GM12878 (cell line): ENCODE measurements around the gene IFT122. TPM values are rescaled to one million over a fixed set of nuclear protein-coding genes. Genes with fewer than 3 reads are reported as not detected.

ENCODE experiments used
- ATAC-seq: fragments of 200-7000 bp; cut with Tn5 transposase; 3 replicates; pipeline ENCODE4 v1.9.1; 2020; ENCODE audit warnings: mild to moderate bottlenecking, moderate library complexity
- BruUV-seq: library from RNA; stranded (reverse); fragments of 400-500 nt; replicated peaks from 2 replicates; lab custom pipeline; 2021; lab: Mats Ljungman, UMichigan
- CTCF ChIA-PET: fragments of 300-600 bp; sonication (Branson Sonifier 250); formaldehyde crosslinking; extraction: SDS; loops from one replicate; lab custom pipeline; 2021; ENCODE audit warnings: inconsistent platforms; lab: Yijun Ruan, JAX
- POLR2A ChIA-PET: fragments of 350-600 bp; formaldehyde crosslinking; extraction: SDS; loops from one replicate; lab custom pipeline; 2021; ENCODE audit warnings: inconsistent platforms; lab: Charles Lee
- RAD21 ChIA-PET: fragments of 300-600 bp; sonication (Branson Sonifier 250); formaldehyde crosslinking; loops from one replicate; lab custom pipeline; 2023; ENCODE audit warnings: antibody characterized with exemption; ENCODE audit not compliant: unreplicated experiment; lab: Charles Lee
- SMC1A ChIA-PET: fragments of 300-600 bp; sonication (Branson Sonifier 250); formaldehyde crosslinking; loops from one replicate; lab custom pipeline; 2023; ENCODE audit not compliant: unreplicated experiment, uncharacterized antibody; lab: Charles Lee
- DNase-seq: peaks from one replicate; pipeline ENCODE4 v3.0.0-alpha.2; 2011; ENCODE audit warnings: low read depth, low spot score
- FAIRE-seq: peaks from 3 replicates; lab custom pipeline; 2011; peaks lifted over from hg19 to GRCh38; lab: Jason Lieb, UNC
- H2AFZ ChIP-seq: 2 replicates; pipeline ENCODE4 v1.6.0; 2011; ENCODE audit warnings: low read depth, low read length, control low read depth; ENCODE audit not compliant: control insufficient read depth
- H3K27ac ChIP-seq: 2 replicates; pipeline ENCODE4 v1.5.1; 2011; ENCODE audit warnings: control low read depth; ENCODE audit not compliant: control insufficient read depth, insufficient read depth
- H3K27me3 ChIP-seq, 2 experiments: replicated peaks in 1 of 2; 2 replicates each; pipeline versions ENCODE4 v1.6.0 to v1.6.1; 2011; ENCODE audit warnings: low read length in 1 of 2; ENCODE audit not compliant: control insufficient read depth in 2 of 2, insufficient read depth in 2 of 2
- H3K36me3 ChIP-seq, 2 experiments: 2 replicates each; pipeline ENCODE4 v1.5.1; 2011; ENCODE audit warnings: low read length in 1 of 2; ENCODE audit not compliant: control insufficient read depth in 2 of 2, insufficient read depth in 2 of 2
- H3K4me1 ChIP-seq: 2 replicates; pipeline ENCODE4 v1.6.1; 2011; ENCODE audit warnings: mild to moderate bottlenecking, low read length, moderate library complexity, mixed read lengths; ENCODE audit not compliant: control insufficient read depth, insufficient read depth
- H3K4me2 ChIP-seq: 2 replicates; pipeline ENCODE4 v1.6.0; 2011; ENCODE audit warnings: control low read depth; ENCODE audit not compliant: control insufficient read depth, insufficient read depth
- H3K4me3 ChIP-seq: fragments of 200-600 bp; sonication (generic); 2 replicates; pipeline ENCODE4 v1.5.1; 2016
- H3K79me2 ChIP-seq: 2 replicates; pipeline ENCODE4 v1.6.0; 2011; ENCODE audit warnings: low read length; ENCODE audit not compliant: control insufficient read depth, insufficient read depth
- H3K9ac ChIP-seq: 2 replicates; pipeline ENCODE4 v1.8.0; 2011; ENCODE audit warnings: low read length, control low read depth, mixed read lengths; ENCODE audit not compliant: control insufficient read depth, insufficient read depth
- H3K9me3 ChIP-seq: replicated peaks from 3 replicates; pipeline ENCODE4 v1.5.1; 2011; ENCODE audit warnings: mild to moderate bottlenecking, low read length; ENCODE audit not compliant: control insufficient read depth, insufficient read depth
- H4K20me1 ChIP-seq: 2 replicates; pipeline ENCODE4 v1.6.0; 2011; ENCODE audit not compliant: control insufficient read depth, insufficient read depth
- ATF2 ChIP-seq: IDR thresholded peaks from 2 replicates; pipeline ENCODE4 v1.6.1; 2012; ENCODE audit warnings: low read length, inconsistent platforms
- CBX5 ChIP-seq: sonication (generic); IDR thresholded peaks from 2 replicates; pipeline ENCODE4 v1.6.1; 2016; ENCODE audit warnings: low read depth, moderate library complexity, mild to moderate bottlenecking, inconsistent platforms
- DPF2 ChIP-seq: fragments of 450-650 bp; IDR thresholded peaks from 2 replicates; pipeline ENCODE4 v1.6.1; 2017; ENCODE audit warnings: mild to moderate bottlenecking
- HDAC2 ChIP-seq: fragments of 200-600 bp; sonication (generic); IDR thresholded peaks from 2 replicates; pipeline ENCODE4 v1.6.1; 2017
- NFXL1 ChIP-seq: fragments of 450-650 bp; IDR thresholded peaks from 2 replicates; pipeline ENCODE4 v1.6.1; 2017; ENCODE audit warnings: antibody characterized with exemption, mild to moderate bottlenecking, borderline replicate concordance
- NKRF ChIP-seq: fragments of 450-650 bp; conservative IDR thresholded peaks from 2 replicates; pipeline ENCODE4 v1.6.1; 2017; ENCODE audit warnings: mild to moderate bottlenecking, moderate library complexity
- PAX5 ChIP-seq: IDR thresholded peaks from 2 replicates; pipeline ENCODE4 v1.6.1; 2011; ENCODE audit warnings: low read depth, low read length, borderline replicate concordance
- PKNOX1 ChIP-seq: fragments of 450-650 bp; IDR thresholded peaks from 2 replicates; pipeline ENCODE4 v1.6.1; 2016; ENCODE audit warnings: mild to moderate bottlenecking
- RAD21 ChIP-seq: IDR thresholded peaks from 2 replicates; pipeline ENCODE4 v1.6.1; 2011; ENCODE audit warnings: mild to moderate bottlenecking, low read depth, low read length, moderate library complexity; ENCODE audit not compliant: insufficient read depth
- STAT1 ChIP-seq: fragments of 450-650 bp; conservative IDR thresholded peaks from 2 replicates; pipeline ENCODE4 v1.6.1; 2014; ENCODE audit warnings: antibody characterized with exemption, mild to moderate bottlenecking
- TCF12 ChIP-seq: IDR thresholded peaks from 2 replicates; pipeline ENCODE4 v1.6.1; 2011; ENCODE audit warnings: low read depth, mild to moderate bottlenecking, low read length
- USF1 ChIP-seq: IDR thresholded peaks from 2 replicates; pipeline ENCODE4 v1.6.1; 2011; ENCODE audit warnings: borderline replicate concordance, low read depth, mild to moderate bottlenecking, moderate library complexity, mixed read lengths, low read length; ENCODE audit not compliant: insufficient read depth; ENCODE audit errors: extremely low read length
- ZNF384 ChIP-seq: IDR thresholded peaks from 2 replicates; pipeline ENCODE4 v1.6.1; 2012; ENCODE audit warnings: low read depth, mild to moderate bottlenecking, low read length, improper control_type of control experiment, borderline replicate concordance
- ZNF687 ChIP-seq: fragments of 450-650 bp; IDR thresholded peaks from 2 replicates; pipeline ENCODE4 v1.6.1; 2017; ENCODE audit warnings: mild to moderate bottlenecking, moderate library complexity
- WGBS: methylation state at CpG from one replicate; pipeline ENCODE4 v1.1.6; 2016; ENCODE audit warnings: low lambda C conversion rate; ENCODE audit not compliant: insufficient replicate concordance, insufficient coverage; ENCODE audit errors: missing lambda C conversion rate; 5-methylcytosine and 5-hydroxymethylcytosine counted together
- in situ Hi-C: fragments of 300-500 bp; cut with MboI; formaldehyde crosslinking; loops from 9 replicates; pipeline ENCODE4 v1.14.3; 2018; ENCODE audit warnings: mixed read lengths
- intact Hi-C: fragments of 100-400 bp; cut with micrococcal nuclease; formaldehyde crosslinking; loops from one replicate; pipeline ENCODE4 v1.14.2; 2022; ENCODE audit not compliant: unreplicated experiment
- polyA plus RNA-seq, 11 experiments: library from polyadenylated mRNA; depleted of rRNA in 4 of 11; unstranded in 6 of 11; stranded (reverse) in 5 of 11; fragments of >200 nt; fragmentation: Nextera tagmentation in 4 of 11; fragmentation: Illumina TruSeq in 1 of 11; extraction: Ambion mirVana in 4 of 11; extraction: Trizol in 1 of 11; gene quantifications; 1 replicate in 1 of 11; 2 replicates in 10 of 11; pipeline versions ENCODE4 v1.2.1 to v1.2.3, GENCODE V29; 2011 to 2016; ENCODE audit warnings: inconsistent platforms in 2 of 11, missing spikeins in 2 of 11, low read depth in 1 of 11
- total RNA-seq, 4 experiments: library from RNA; depleted of rRNA in 3 of 4; stranded (reverse); fragments of >200 nt in 3 of 4; fragmentation: Illumina TruSeq in 1 of 4; extraction: Trizol in 1 of 4; gene quantifications; 2 replicates each; pipeline versions ENCODE4 v1.2.1 to v1.2.3, GENCODE V29; 2013 to 2021

Gene IFT122
- total and polyA plus RNA-seq, 10 of the 15 experiments (the other 5 are each of a cell fraction or from before 2014, with no cell fraction given): 1.8 to 19.2 (median 8.4) TPM

GRCh38 chr3:129441782-129442181 lies 1.8 kb downstream of the IFT122 start:
- Histone ChIP-seq H3K4me2 (peak overlapping the region; percentile 93; the same call in 1 of the 2 replicates), H3K4me3 (no peak overlapping the region), H2AFZ (peak overlapping the region; percentile 5; the same call in 1 of the 2 replicates), H3K79me2 (peaks cover 34% of the 10 kb centered on the region), H3K27ac (no peak overlapping the region), H3K9ac (no peak overlapping the region), H3K27me3 (no peaks in the 10 kb centered on the region), H3K36me3 (no peaks in the 10 kb centered on the region), H4K20me1 (no peaks in the 10 kb centered on the region), H3K4me1 (peaks cover 11% of the 10 kb centered on the region; the same call in 1 of the 2 replicates), H3K9me3 (no peaks in the 10 kb centered on the region)
- in situ Hi-C loops (no loop called here), intact Hi-C loops (loop anchor here (2.0 kb wide), 1 partner anchor 43 kb away; no protein-coding TSS in a partner anchor)
- ChIA-PET POLR2A (interaction anchor here (0.6 to 6.0 kb wide), 8 partner anchors 9 to 201 kb away, joined by 3 to 40 read pairs (median 4); partner anchors contain the start of gene EFCAB12), CTCF (interaction anchor here (0.9 to 5.5 kb wide), 6 partner anchors 13 to 59 kb away, joined by 3 to 43 read pairs (median 5); no protein-coding TSS in a partner anchor), SMC1A (interaction anchor here (1.1 to 14.5 kb wide), 6 partner anchors 10 to 44 kb away, joined by 3 to 275 read pairs (median 6); no protein-coding TSS in a partner anchor), RAD21 (interaction anchor here (0.6 to 2.2 kb wide), 5 partner anchors 14 to 69 kb away, joined by 3 to 10 read pairs (median 4); no protein-coding TSS in a partner anchor)
- 28% methylated on average over 4 of the region's 4 CpGs for WGBS
- no peak for FAIRE-seq
- ATAC-seq: no peak
- TF ChIP-seq ZNF687 (no peak), RAD21 (no peak), USF1 (no peak), NFXL1 (no peak), ZNF384 (no peak), DPF2 (no peak), CBX5 (no peak), STAT1 (no peak), PKNOX1 (no peak), NKRF (no peak), TCF12 (no peak), ATF2 (no peak), HDAC2 (no peak), PAX5 (no peak)
- no peak for DNase-seq
- BruUV-seq: no TSS peak
